HepG2 (cell line): ENCODE measurements around the gene CSTF2. TPM values are rescaled to one million over a fixed set of nuclear protein-coding genes. Genes with fewer than 3 reads are reported as not detected.

ENCODE experiments used
- DNMT3B ChIP-seq: conservative IDR thresholded peaks from 2 replicates; pipeline ENCODE4 v1.6.1; 2016; ENCODE audit warnings: missing biosample characterization, control low read depth
- FOSL2 ChIP-seq: sonication (generic); formaldehyde crosslinking; IDR thresholded peaks from 2 replicates; pipeline ENCODE4 v1.4.0; 2020; ENCODE audit warnings: missing genetic modification reagents
- HNF1A ChIP-seq, 2 experiments: sonication (generic) in 1 of 2; formaldehyde crosslinking in 1 of 2; IDR thresholded peaks; 2 replicates each; pipeline versions ENCODE4 v1.4.0 to v1.6.1; 2016 to 2020; ENCODE audit warnings: borderline replicate concordance in 1 of 2, low read depth in 1 of 2, mild to moderate bottlenecking in 1 of 2, missing genetic modification reagents in 1 of 2
- NAIF1 ChIP-seq: sonication (generic); formaldehyde crosslinking; IDR thresholded peaks from 2 replicates; pipeline ENCODE4 v1.5.0; 2020; ENCODE audit warnings: mild to moderate bottlenecking, missing genetic modification reagents, borderline replicate concordance
- NR2F1 ChIP-seq, 2 experiments: fragments of 450-650 bp in 1 of 2; formaldehyde crosslinking in 1 of 2; IDR thresholded peaks; 2 replicates each; pipeline versions ENCODE4 v1.5.0 to v1.6.1; 2016 to 2020; ENCODE audit warnings: mild to moderate bottlenecking in 1 of 2, missing compliant biosample characterization in 1 of 2, missing genetic modification reagents in 1 of 2, moderate library complexity in 1 of 2
- PHF8 ChIP-seq: sonication (generic); formaldehyde crosslinking; IDR thresholded peaks from 2 replicates; pipeline ENCODE4 v1.5.0; 2020; ENCODE audit warnings: missing genetic modification reagents
- RBFOX2 ChIP-seq: fragments of 200-400 bp; formaldehyde crosslinking; IDR thresholded peaks from 2 replicates; pipeline ENCODE4 v1.6.1; 2017; ENCODE audit warnings: low read depth, mild to moderate bottlenecking, low read length
- RCOR2 ChIP-seq: IDR thresholded peaks from 2 replicates; pipeline ENCODE4 v1.6.1; 2016; ENCODE audit warnings: missing biosample characterization, missing genetic modification reagents
- ZNF337 ChIP-seq: sonication (generic); formaldehyde crosslinking; IDR thresholded peaks from 2 replicates; pipeline ENCODE4 v1.5.1; 2020; ENCODE audit warnings: missing genetic modification reagents, low read depth, mild to moderate bottlenecking, borderline replicate concordance
- ZNF44 ChIP-seq: sonication (generic); formaldehyde crosslinking; IDR thresholded peaks from 2 replicates; pipeline ENCODE4 v1.5.1; 2020; ENCODE audit warnings: mild to moderate bottlenecking, missing genetic modification reagents
- ZNF691 ChIP-seq: sonication (generic); formaldehyde crosslinking; IDR thresholded peaks from 2 replicates; pipeline ENCODE4 v1.4.0; 2020; ENCODE audit warnings: missing genetic modification reagents, low read depth, mild to moderate bottlenecking, borderline replicate concordance
- ZNF724P ChIP-seq: sonication (generic); formaldehyde crosslinking; IDR thresholded peaks from 2 replicates; pipeline ENCODE4 v1.8.0; 2022; ENCODE audit warnings: missing genetic modification reagents, borderline replicate concordance
- ZSCAN29 ChIP-seq: sonication (generic); formaldehyde crosslinking; conservative IDR thresholded peaks from 2 replicates; pipeline ENCODE4 v1.4.0; 2020; ENCODE audit warnings: mild to moderate bottlenecking, missing genetic modification reagents
- polyA plus RNA-seq, 8 experiments: library from polyadenylated mRNA; depleted of rRNA in 3 of 8; stranded (reverse) in 7 of 8; unstranded in 1 of 8; fragments of >200 nt; fragmentation: Illumina TruSeq in 4 of 8; extraction: Trizol in 4 of 8; gene quantifications; 2 replicates each; pipeline versions ENCODE4 v1.2.1 to v1.2.3, GENCODE V29; 2011 to 2016; ENCODE audit warnings: low read depth in 4 of 8, missing spikeins in 1 of 8, mixed read lengths in 1 of 8; ENCODE audit not compliant: insufficient read depth in 1 of 8
- total RNA-seq, 5 experiments: library from RNA; depleted of rRNA; stranded (reverse); fragments of >200 nt; fragmentation: Illumina TruSeq; extraction: Trizol; gene quantifications; 2 replicates each; pipeline ENCODE4 v1.2.3, GENCODE V29; 2016; ENCODE audit warnings: low read depth in 1 of 5
- TF ChIP-seq, protein P1 (sequence below), 2 experiments: IDR thresholded peaks; 2 replicates each; pipeline ENCODE4 v1.6.1; 2011 to 2012; ENCODE audit warnings: low read length in 2 of 2, borderline replicate concordance in 1 of 2, low read depth in 1 of 2, mild to moderate bottlenecking in 1 of 2, moderate library complexity in 1 of 2
- TF ChIP-seq, protein P2 (sequence below): sonication (generic); formaldehyde crosslinking; IDR thresholded peaks from 2 replicates; pipeline ENCODE4 v1.4.0; 2020; ENCODE audit warnings: missing genetic modification reagents, borderline replicate concordance

Gene CSTF2
- total and polyA plus RNA-seq, 2 of the 13 experiments (the other 11 are each of a cell fraction or from before 2014, with no cell fraction given) = 19.7 to 26.7 TPM

GRCh38 chrX:100819837-100820666, at the start of gene CSTF2 (continued):
- TF ChIP-seq NAIF1 = peak; percentile 99
- no peak for TF ChIP-seq ZNF337 (CRISPR knock-in tag)
- TF ChIP-seq PHF8 (CRISPR knock-in tag) = peak; percentile 78
- TF ChIP-seq FOSL2 = peak; percentile 31; the same call in 1 of the 2 replicates
- TF ChIP-seq, protein P1, sequence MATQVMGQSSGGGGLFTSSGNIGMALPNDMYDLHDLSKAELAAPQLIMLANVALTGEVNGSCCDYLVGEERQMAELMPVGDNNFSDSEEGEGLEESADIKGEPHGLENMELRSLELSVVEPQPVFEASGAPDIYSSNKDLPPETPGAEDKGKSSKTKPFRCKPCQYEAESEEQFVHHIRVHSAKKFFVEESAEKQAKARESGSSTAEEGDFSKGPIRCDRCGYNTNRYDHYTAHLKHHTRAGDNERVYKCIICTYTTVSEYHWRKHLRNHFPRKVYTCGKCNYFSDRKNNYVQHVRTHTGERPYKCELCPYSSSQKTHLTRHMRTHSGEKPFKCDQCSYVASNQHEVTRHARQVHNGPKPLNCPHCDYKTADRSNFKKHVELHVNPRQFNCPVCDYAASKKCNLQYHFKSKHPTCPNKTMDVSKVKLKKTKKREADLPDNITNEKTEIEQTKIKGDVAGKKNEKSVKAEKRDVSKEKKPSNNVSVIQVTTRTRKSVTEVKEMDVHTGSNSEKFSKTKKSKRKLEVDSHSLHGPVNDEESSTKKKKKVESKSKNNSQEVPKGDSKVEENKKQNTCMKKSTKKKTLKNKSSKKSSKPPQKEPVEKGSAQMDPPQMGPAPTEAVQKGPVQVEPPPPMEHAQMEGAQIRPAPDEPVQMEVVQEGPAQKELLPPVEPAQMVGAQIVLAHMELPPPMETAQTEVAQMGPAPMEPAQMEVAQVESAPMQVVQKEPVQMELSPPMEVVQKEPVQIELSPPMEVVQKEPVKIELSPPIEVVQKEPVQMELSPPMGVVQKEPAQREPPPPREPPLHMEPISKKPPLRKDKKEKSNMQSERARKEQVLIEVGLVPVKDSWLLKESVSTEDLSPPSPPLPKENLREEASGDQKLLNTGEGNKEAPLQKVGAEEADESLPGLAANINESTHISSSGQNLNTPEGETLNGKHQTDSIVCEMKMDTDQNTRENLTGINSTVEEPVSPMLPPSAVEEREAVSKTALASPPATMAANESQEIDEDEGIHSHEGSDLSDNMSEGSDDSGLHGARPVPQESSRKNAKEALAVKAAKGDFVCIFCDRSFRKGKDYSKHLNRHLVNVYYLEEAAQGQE (IDR thresholded peaks at IDR 0.05; ENCODE audit: borderline replicate concordance in 1 of 2, low read depth in 1 of 2, low read length in 2 of 2) = no peak
- no peak for TF ChIP-seq RCOR2 (CRISPR knock-in tag)
- TF ChIP-seq RBFOX2 = peak; percentile 65
- no peak for TF ChIP-seq NR2F1 (CRISPR knock-in tag; IDR thresholded peaks at IDR 0.05)
- TF ChIP-seq, protein P2, sequence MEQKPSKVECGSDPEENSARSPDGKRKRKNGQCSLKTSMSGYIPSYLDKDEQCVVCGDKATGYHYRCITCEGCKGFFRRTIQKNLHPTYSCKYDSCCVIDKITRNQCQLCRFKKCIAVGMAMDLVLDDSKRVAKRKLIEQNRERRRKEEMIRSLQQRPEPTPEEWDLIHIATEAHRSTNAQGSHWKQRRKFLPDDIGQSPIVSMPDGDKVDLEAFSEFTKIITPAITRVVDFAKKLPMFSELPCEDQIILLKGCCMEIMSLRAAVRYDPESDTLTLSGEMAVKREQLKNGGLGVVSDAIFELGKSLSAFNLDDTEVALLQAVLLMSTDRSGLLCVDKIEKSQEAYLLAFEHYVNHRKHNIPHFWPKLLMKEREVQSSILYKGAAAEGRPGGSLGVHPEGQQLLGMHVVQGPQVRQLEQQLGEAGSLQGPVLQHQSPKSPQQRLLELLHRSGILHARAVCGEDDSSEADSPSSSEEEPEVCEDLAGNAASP = no peak
- no peak for TF ChIP-seq ZSCAN29
- TF ChIP-seq HNF1A (IDR thresholded peaks at IDR 0.05; ENCODE audit: low read depth) = no peak
- no peak for TF ChIP-seq HNF1A (CRISPR knock-in tag; IDR thresholded peaks at IDR 0.05; ENCODE audit: borderline replicate concordance)
- TF ChIP-seq DNMT3B = no peak
- no peak for TF ChIP-seq ZNF44
- TF ChIP-seq ZNF691 (CRISPR knock-in tag) = no peak
- TF ChIP-seq ZNF724P = no peak
